Gastrocnemius medialis (tissue), 4 donors: Measurements from ENCODE around the gene IL12RB2.

Source experiments
- POLR2A ChIP-seq, 2 donors: fragments of 450-650 bp; IDR thresholded peaks; one replicate each; pipeline ENCODE4 v1.6.1; 2017; ENCODE audit warnings: antibody characterized with exemption in 2 of 2, mild to moderate bottlenecking in 2 of 2, moderate library complexity in 2 of 2
- TF ChIP-seq, protein P1 (sequence below), 5 experiments: fragments of 450-650 bp in 3 of 5; fragments of 200-600 bp in 2 of 5; sonication (generic) in 2 of 5; IDR thresholded peaks in 4 of 5; conservative IDR thresholded peaks in 1 of 5; 1 replicate in 4 of 5; 2 replicates in 1 of 5; pipeline ENCODE4 v1.5.1; 2016 to 2019; ENCODE audit warnings: antibody characterized with exemption in 5 of 5, mild to moderate bottlenecking in 3 of 5, moderate library complexity in 3 of 5

DNA sequence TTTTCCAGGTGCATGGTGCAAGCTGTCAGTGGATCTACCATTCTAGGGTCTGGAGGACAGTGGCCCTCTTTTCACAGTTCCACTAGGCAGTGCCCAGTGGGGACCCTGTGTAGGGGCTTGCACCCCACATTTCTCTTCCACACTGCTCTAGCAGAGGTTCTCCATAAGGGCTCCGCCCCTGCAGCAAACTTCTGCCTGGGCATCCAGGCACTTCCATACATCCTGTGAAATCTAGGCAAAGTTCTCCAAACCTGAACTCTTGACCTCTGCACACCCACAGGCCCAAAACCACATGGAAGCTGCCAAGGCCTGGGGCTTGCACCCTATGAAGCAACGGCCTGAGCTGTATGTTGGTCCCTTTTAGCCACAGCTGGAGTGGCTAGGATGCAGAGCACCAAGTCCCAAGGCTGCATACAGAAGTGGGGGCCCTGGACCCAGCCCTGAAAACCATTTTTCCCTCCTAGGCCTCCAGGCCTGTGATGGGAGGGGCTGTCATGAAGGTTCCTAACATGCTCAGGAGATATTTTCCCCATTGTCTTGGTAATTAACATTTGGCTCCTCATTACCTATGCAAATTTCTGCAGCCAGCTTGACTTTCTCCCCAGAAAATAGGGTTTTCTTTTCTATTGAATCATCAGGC is 76.4 kb downstream of the IL12RB2 start:
- TF ChIP-seq, protein P1, sequence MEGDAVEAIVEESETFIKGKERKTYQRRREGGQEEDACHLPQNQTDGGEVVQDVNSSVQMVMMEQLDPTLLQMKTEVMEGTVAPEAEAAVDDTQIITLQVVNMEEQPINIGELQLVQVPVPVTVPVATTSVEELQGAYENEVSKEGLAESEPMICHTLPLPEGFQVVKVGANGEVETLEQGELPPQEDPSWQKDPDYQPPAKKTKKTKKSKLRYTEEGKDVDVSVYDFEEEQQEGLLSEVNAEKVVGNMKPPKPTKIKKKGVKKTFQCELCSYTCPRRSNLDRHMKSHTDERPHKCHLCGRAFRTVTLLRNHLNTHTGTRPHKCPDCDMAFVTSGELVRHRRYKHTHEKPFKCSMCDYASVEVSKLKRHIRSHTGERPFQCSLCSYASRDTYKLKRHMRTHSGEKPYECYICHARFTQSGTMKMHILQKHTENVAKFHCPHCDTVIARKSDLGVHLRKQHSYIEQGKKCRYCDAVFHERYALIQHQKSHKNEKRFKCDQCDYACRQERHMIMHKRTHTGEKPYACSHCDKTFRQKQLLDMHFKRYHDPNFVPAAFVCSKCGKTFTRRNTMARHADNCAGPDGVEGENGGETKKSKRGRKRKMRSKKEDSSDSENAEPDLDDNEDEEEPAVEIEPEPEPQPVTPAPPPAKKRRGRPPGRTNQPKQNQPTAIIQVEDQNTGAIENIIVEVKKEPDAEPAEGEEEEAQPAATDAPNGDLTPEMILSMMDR (IDR thresholded peaks at IDR 0.05 in 4 of 5, conservative IDR thresholded peaks at IDR 0.05 in 1 of 5), result no peak
- TF ChIP-seq POLR2A (IDR thresholded peaks at IDR 0.05), result no peak
